HepG2 (cell line): ENCODE data around the gene HAUS1. TPM values are rescaled to one million over a fixed set of nuclear protein-coding genes. Genes with fewer than 3 reads are reported as not detected.
A peak's percentile ranks its signal among the peaks of the same experiment; 100 is the strongest.

Experiments used
- DBP ChIP-seq: sonication (generic); formaldehyde crosslinking; IDR thresholded peaks from 2 replicates; pipeline ENCODE4 v1.4.0; 2020; ENCODE audit warnings: missing genetic modification reagents; ENCODE audit errors: not compliant biosample characterization
- ERF ChIP-seq: IDR thresholded peaks from 2 replicates; pipeline ENCODE4 v1.6.1; 2018; ENCODE audit warnings: missing biosample characterization, missing genetic modification reagents
- HMGXB3 ChIP-seq: sonication (generic); formaldehyde crosslinking; IDR thresholded peaks from 2 replicates; pipeline ENCODE4 v1.4.0; 2020; ENCODE audit warnings: missing genetic modification reagents, borderline replicate concordance
- JUNB ChIP-seq: sonication (generic); formaldehyde crosslinking; IDR thresholded peaks from 2 replicates; pipeline ENCODE4 v1.8.0; 2022; ENCODE audit warnings: missing genetic modification reagents, mild to moderate bottlenecking, borderline replicate concordance
- PAWR ChIP-seq: sonication (generic); formaldehyde crosslinking; IDR thresholded peaks from 2 replicates; pipeline ENCODE4 v1.4.0; 2020; ENCODE audit warnings: missing genetic modification reagents, mild to moderate bottlenecking, borderline replicate concordance
- PAXIP1 ChIP-seq: sonication (generic); formaldehyde crosslinking; conservative IDR thresholded peaks from 2 replicates; pipeline ENCODE4 v1.4.0; 2020; ENCODE audit warnings: mild to moderate bottlenecking, missing genetic modification reagents, moderate library complexity
- ZBTB49 ChIP-seq: sonication (generic); formaldehyde crosslinking; IDR thresholded peaks from 2 replicates; pipeline ENCODE4 v1.4.0; 2020; ENCODE audit warnings: missing genetic modification reagents, borderline replicate concordance
- ZNF101 ChIP-seq: sonication (generic); formaldehyde crosslinking; IDR thresholded peaks from 2 replicates; pipeline ENCODE4 v1.4.0; 2020; ENCODE audit warnings: mild to moderate bottlenecking, low read depth, missing genetic modification reagents, borderline replicate concordance
- ZNF136 ChIP-seq: sonication (generic); formaldehyde crosslinking; IDR thresholded peaks from 2 replicates; pipeline ENCODE4 v1.8.1; 2022; ENCODE audit warnings: low read depth, mild to moderate bottlenecking, moderate library complexity, missing genetic modification reagents
- ZNF224 ChIP-seq: sonication (generic); formaldehyde crosslinking; IDR thresholded peaks from 2 replicates; pipeline ENCODE4 v1.5.0; 2020; ENCODE audit warnings: mild to moderate bottlenecking, missing genetic modification reagents
- ZNF350 ChIP-seq: sonication (generic); formaldehyde crosslinking; IDR thresholded peaks from 2 replicates; pipeline ENCODE4 v1.4.0; 2020; ENCODE audit warnings: mild to moderate bottlenecking, low read depth, missing genetic modification reagents, borderline replicate concordance
- ZNF446 ChIP-seq: sonication (generic); formaldehyde crosslinking; IDR thresholded peaks from 2 replicates; pipeline ENCODE4 v1.5.0; 2020; ENCODE audit warnings: mild to moderate bottlenecking, missing genetic modification reagents
- ZNF792 ChIP-seq: IDR thresholded peaks from 2 replicates; pipeline ENCODE4 v1.6.1; 2016
- ZUFSP ChIP-seq: sonication (generic); formaldehyde crosslinking; IDR thresholded peaks from 2 replicates; pipeline ENCODE4 v1.9.0; 2021; ENCODE audit warnings: missing genetic modification reagents, mild to moderate bottlenecking, borderline replicate concordance
- polyA plus RNA-seq, 8 experiments: library from polyadenylated mRNA; depleted of rRNA in 3 of 8; stranded (reverse) in 7 of 8; unstranded in 1 of 8; fragments of >200 nt; fragmentation: Illumina TruSeq in 4 of 8; extraction: Trizol in 4 of 8; gene quantifications; 2 replicates each; pipeline versions ENCODE4 v1.2.1 to v1.2.3, GENCODE V29; 2011 to 2016; ENCODE audit warnings: low read depth in 4 of 8, missing spikeins in 1 of 8, mixed read lengths in 1 of 8; ENCODE audit not compliant: insufficient read depth in 1 of 8
- total RNA-seq, 5 experiments: library from RNA; depleted of rRNA; stranded (reverse); fragments of >200 nt; fragmentation: Illumina TruSeq; extraction: Trizol; gene quantifications; 2 replicates each; pipeline ENCODE4 v1.2.3, GENCODE V29; 2016; ENCODE audit warnings: low read depth in 1 of 5

Gene HAUS1
- total and polyA plus RNA-seq, 2 of the 13 experiments (the other 11 are each of a cell fraction or from before 2014, with no cell fraction given) = 20.6 to 59.2 TPM

GRCh38 chr18:46097801-46098615, 6.2 kb upstream of the HAUS1 start, which contains the start of gene ATP5F1A (continued):
- TF ChIP-seq HMGXB3 (no peak), PAWR (CRISPR knock-in tag) (no peak), ERF (CRISPR knock-in tag) (no peak), ZBTB49 (CRISPR knock-in tag) (no peak), JUNB (no peak), PAXIP1 (no peak), ZNF350 (CRISPR knock-in tag) (peak; percentile 73), ZUFSP (CRISPR knock-in tag) (no peak), ZNF792 (CRISPR knock-in tag) (peak; percentile 53; the same call in 1 of the 2 replicates), ZNF101 (CRISPR knock-in tag) (no peak), ZNF136 (CRISPR knock-in tag) (no peak), ZNF224 (CRISPR knock-in tag) (no peak), ZNF446 (CRISPR knock-in tag) (0 out of 2 replicates have a peak, but pooled peaks have one; percentile 66), DBP (CRISPR knock-in tag) (no peak)
